ENCODE results near the gene CCDC107.

Gene CCDC107

DNA sequence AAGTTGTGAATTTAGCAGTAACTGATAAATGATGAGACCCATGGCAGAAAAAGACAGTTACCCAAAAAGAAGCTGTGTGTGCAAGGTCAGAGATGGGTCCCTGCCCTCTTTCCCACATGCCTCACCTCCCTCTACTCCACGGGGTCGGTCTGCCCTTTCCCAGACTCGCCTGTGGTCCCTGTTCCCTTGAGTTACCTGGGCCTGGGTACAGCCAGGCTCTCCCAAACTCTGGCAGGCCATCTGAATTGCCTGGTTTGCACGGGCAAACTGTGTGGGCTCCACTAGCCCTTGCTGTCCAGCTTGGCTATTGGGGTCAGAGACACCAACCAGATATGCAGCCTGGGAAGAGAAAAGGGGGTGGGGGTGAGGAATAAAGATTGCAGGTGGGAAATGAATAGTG lies 50.1 kb downstream of the CCDC107 start:
- no peak for DNase-seq

DNA sequence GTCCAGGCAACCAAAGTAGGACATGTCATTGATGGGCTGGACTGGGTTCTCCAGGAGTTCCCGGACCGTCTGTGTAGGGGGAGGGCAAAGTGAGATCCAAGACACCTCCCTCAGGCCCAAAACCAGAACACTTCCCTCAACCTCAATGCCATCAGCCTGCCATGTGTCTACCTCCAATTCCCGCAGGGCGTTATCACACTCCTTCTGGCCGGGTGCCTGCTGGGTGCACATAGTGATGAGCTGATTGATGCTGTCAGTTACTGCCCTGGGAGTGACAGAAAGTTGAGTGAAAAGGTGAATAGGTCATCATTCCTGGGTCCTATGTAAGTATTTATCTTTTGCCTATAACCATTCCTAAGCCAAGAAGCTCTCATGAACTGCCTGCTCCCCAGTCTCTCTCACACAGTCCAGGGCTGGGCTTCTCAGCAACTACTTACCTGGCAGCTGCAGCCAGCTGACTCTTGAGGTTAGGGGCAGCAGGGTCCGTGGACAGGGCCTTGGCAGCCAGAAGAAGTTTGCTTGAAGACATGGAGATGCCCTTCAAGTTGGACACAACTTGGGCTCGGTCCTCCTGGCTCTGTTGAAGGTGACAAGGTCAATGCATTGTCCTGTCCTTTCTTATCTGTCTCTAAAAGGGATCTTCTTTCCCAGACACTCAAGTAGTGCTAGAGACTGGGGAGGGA lies 52.9 kb downstream of the CCDC107 start:
- no peak for DNase-seq

Measured in NCI-H1092 treated with DMSO at 0.1 percent for 48 hours (cell line).